WERI-Rb-1 (cell line): ENCODE measurements around the gene MYO9A.
A peak's percentile ranks its signal among the peaks of the same experiment; 100 is the strongest.

ENCODE experiments used
- DNase-seq: peaks from one replicate; pipeline ENCODE4 v3.0.0-alpha.2; 2020
- H3K27ac ChIP-seq: fragments of 250-450 bp; sonication (Bioruptor Pico); 2 replicates; pipeline ENCODE4 v1.5.1; 2020; ENCODE audit warnings: mild to moderate bottlenecking, moderate library complexity
- H3K27me3 ChIP-seq: fragments of 250-450 bp; sonication (Bioruptor Pico); 2 replicates; pipeline ENCODE4 v1.5.1; 2021; ENCODE audit warnings: mild to moderate bottlenecking, low read depth, moderate library complexity; ENCODE audit not compliant: insufficient read depth, severe bottlenecking
- H3K36me3 ChIP-seq: fragments of 250-450 bp; sonication (Bioruptor Pico); 2 replicates; pipeline ENCODE4 v1.5.1; 2020; ENCODE audit warnings: mild to moderate bottlenecking, moderate library complexity
- H3K4me3 ChIP-seq: 2 replicates; pipeline ENCODE4 v1.5.1; 2011; ENCODE audit warnings: low read depth, mild to moderate bottlenecking, control low read depth, low read length
- H3K9me3 ChIP-seq: fragments of 250-450 bp; sonication (Bioruptor Pico); 2 replicates; pipeline ENCODE4 v1.5.1; 2021; ENCODE audit warnings: mild to moderate bottlenecking, moderate library complexity; ENCODE audit not compliant: severe bottlenecking
- TF ChIP-seq, protein P1 (sequence below): IDR thresholded peaks from 2 replicates; pipeline ENCODE4 v1.5.1; 2011; ENCODE audit warnings: low read depth, mild to moderate bottlenecking, control low read depth, inconsistent platforms, low read length

MYO9A gene

GRCh38 chr15:72161361-72162132 lies 43.6 kb upstream of the MYO9A start:
- Histone ChIP-seq H3K27ac (no peak overlapping the region), H3K36me3 (no peaks in the 10 kb centered on the region), H3K9me3 (no peaks in the 10 kb centered on the region), H3K27me3 (no peaks in the 10 kb centered on the region), H3K4me3 (no peak overlapping the region)
- DNase-seq: no peak
- TF ChIP-seq, protein P1, sequence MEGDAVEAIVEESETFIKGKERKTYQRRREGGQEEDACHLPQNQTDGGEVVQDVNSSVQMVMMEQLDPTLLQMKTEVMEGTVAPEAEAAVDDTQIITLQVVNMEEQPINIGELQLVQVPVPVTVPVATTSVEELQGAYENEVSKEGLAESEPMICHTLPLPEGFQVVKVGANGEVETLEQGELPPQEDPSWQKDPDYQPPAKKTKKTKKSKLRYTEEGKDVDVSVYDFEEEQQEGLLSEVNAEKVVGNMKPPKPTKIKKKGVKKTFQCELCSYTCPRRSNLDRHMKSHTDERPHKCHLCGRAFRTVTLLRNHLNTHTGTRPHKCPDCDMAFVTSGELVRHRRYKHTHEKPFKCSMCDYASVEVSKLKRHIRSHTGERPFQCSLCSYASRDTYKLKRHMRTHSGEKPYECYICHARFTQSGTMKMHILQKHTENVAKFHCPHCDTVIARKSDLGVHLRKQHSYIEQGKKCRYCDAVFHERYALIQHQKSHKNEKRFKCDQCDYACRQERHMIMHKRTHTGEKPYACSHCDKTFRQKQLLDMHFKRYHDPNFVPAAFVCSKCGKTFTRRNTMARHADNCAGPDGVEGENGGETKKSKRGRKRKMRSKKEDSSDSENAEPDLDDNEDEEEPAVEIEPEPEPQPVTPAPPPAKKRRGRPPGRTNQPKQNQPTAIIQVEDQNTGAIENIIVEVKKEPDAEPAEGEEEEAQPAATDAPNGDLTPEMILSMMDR: no peak

DNA sequence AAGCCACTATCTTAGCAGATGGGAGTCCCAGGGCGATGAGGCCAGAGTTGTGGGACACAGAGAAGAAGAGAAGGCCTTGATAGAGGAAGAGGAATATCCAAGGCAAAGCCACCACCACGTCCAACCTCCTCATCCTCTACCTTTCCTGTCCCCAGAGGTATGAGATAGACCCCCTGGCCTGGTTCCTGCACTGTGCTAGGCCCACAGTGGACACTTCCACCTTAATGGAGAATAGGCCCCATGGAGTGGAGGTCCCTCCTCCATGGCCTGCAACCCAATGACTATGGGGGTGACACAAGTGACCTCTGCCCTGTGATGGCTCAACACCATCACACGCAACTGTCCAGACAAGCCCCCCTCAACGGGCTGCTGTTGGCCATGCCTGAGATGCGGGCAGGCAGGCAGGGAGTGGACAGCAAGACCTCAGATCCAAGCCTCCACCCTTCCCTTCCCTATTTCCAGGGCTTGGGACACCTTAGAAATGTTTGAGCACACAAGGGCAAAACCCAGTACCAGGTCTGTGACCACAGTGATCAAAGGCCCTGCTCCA lies 42.8 kb upstream of the MYO9A start:
- Histone ChIP-seq H3K9me3 (no peaks in the 10 kb centered on the region), H3K36me3 (no peaks in the 10 kb centered on the region), H3K27me3 (no peaks in the 10 kb centered on the region), H3K27ac (no peak overlapping the region), H3K4me3 (no peak overlapping the region)
- TF ChIP-seq, protein P1: no peak
- DNase-seq: no peak

GRCh38 chr15:72156928-72157327 lies 39.0 kb upstream of the MYO9A start:
- Histone ChIP-seq H3K27me3 (no peaks in the 10 kb centered on the region), H3K9me3 (no peaks in the 10 kb centered on the region), H3K27ac (no peak overlapping the region), H3K36me3 (no peaks in the 10 kb centered on the region), H3K4me3 (no peak overlapping the region)
- TF ChIP-seq, protein P1: no peak
- no peak for DNase-seq

DNA sequence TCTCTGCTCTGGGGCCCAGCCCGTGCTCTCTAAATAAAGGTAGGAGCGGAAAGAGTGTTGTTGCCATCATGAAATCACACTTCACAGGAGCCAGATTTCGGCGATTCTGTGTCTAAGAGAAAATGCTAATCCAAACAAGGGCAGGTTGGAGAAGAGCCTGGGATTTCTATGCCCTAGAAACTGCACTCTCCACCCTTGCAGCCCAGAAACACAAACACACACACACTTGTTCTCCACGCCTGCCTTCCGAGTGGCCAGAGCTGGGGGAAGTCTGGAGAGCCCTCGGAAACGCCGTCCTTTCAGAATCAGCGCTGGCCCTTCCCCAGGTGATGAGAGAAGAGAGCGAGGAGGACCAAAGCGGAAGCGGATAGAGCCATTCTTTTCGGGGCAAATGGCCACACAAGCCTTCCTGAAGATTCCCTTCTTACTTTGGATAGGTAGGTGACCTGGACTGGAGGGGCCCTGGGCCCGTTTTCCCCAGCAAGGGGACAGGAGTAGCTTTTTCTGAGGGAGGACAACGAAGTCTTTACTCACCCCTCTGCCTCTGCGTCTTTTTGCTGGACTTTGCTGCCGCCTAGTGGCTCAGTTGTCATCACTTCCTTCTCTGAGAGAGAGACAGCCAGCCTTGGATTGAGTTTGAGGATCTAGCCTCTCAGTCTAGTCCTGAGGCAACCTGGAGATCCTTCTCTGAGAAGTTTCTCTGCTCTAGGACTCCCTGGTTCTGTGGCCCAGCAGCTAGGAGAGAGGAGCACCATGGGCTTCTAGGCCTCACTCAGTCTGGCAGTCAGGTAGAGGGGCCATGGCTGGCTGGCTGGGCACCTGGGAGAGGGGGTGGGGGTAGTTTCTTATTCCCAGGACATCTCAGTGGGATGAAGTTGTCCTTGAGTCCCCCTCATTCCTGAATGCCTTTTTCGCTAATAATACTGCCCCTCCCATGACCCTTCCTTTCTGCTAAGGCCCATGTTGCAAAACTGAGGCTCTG lies 38.0 kb upstream of the MYO9A start:
- no peak overlapping the region for H3K27ac ChIP-seq

GRCh38 chr15:72155003-72155621 lies 37.2 kb upstream of the MYO9A start:
- H3K9me3 ChIP-seq: no peaks in the 10 kb centered on the region
- H3K4me3 ChIP-seq: peak overlapping the region; percentile 55
- no peaks in the 10 kb centered on the region for H3K36me3 ChIP-seq
- TF ChIP-seq, protein P1: no peak
- no peak for DNase-seq
- no peaks in the 10 kb centered on the region for H3K27me3 ChIP-seq
- no peak overlapping the region for H3K27ac ChIP-seq

More for the DNA sequence above, 38.0 kb upstream of the MYO9A start:
- Histone ChIP-seq H3K4me3 (peak overlapping the region; percentile 55), H3K9me3 (no peaks in the 10 kb centered on the region), H3K27me3 (no peaks in the 10 kb centered on the region), H3K36me3 (no peaks in the 10 kb centered on the region)
- TF ChIP-seq, protein P1: peak; percentile 93
- peak; percentile 85 for DNase-seq
